GM21360 (cell line): ENCODE data around the gene AKAP8L.
A peak's percentile ranks its signal among the peaks of the same experiment; 100 is the strongest.

Experiments
- ATAC-seq: cut with Tn5 transposase; IDR thresholded peaks from one replicate; pipeline ENCODE4 v1.9.1; 2021; ENCODE audit warnings: mild to moderate bottlenecking, moderate library complexity; ENCODE audit not compliant: unreplicated experiment

The AKAP8L gene

GRCh38 chr19:15436012-15436825 is 17.4 kb upstream of the AKAP8L start:
- ATAC-seq = no peak

GRCh38 chr19:15433519-15434069 is 14.8 kb upstream of the AKAP8L start:
- ATAC-seq = no peak

GRCh38 chr19:15432629-15433518 is 14.1 kb upstream of the AKAP8L start:
- ATAC-seq = peak; percentile 80

- no peak for ATAC-seq
These were observed 13.3 kb upstream of the AKAP8L start for GRCh38 chr19:15432018-15432494.

GRCh38 chr19:15431396-15432017 is 12.7 kb upstream of the AKAP8L start:
- no peak for ATAC-seq

- no peak for ATAC-seq
These were observed 11.8 kb upstream of the AKAP8L start for GRCh38 chr19:15430526-15431120.

GRCh38 chr19:15429825-15430467 is 11.2 kb upstream of the AKAP8L start:
- ATAC-seq = no peak

- ATAC-seq = no peak
These were observed 10.4 kb upstream of the AKAP8L start for GRCh38 chr19:15428956-15429824.

GRCh38 chr19:15427991-15428471 is 9.2 kb upstream of the AKAP8L start:
- ATAC-seq = no peak

GRCh38 chr19:15427350-15427700 is 8.5 kb upstream of the AKAP8L start:
- no peak for ATAC-seq

GRCh38 chr19:15426485-15427349 is 7.9 kb upstream of the AKAP8L start:
- no peak for ATAC-seq

- no peak for ATAC-seq
These were observed 6.6 kb upstream of the AKAP8L start for GRCh38 chr19:15425321-15425950.

- ATAC-seq = no peak
These were observed 6.0 kb upstream of the AKAP8L start for GRCh38 chr19:15424692-15425272.

GRCh38 chr19:15424121-15424520 is 5.3 kb upstream of the AKAP8L start:
- ATAC-seq = no peak

- ATAC-seq = no peak
These were observed 4.3 kb upstream of the AKAP8L start for GRCh38 chr19:15423130-15423529.

- ATAC-seq = no peak
These were observed 3.7 kb upstream of the AKAP8L start for GRCh38 chr19:15422296-15423075.
